Measurements from ENCODE around the gene RARG.
"Not testable (repeated sequence)": the region's sequence is repeated elsewhere in the genome, so short reads cannot be mapped to it uniquely, and the experiment has no call there.

DNA sequence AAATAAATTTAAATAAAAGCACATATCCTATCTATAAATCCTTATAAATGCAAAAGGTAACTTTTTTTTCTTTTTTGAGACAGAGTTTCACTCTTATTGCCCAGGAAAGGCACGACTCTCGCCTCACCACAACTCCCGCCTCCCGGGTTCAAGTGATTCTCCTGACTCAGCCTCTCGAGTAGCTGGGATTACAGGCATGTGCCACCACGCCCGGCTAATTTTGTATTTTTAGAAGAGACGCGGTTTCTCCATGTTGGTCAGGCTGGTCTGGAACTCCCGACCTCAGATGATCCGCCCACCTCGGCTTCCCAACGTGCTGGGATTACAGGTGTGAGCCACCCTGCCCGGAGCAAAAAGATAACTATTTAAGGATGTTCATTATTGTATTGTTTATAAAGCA lies 53.2 kb downstream of the RARG start:
- not testable (repeated sequence) for TF ChIP-seq EZH2 (IDR thresholded peaks at IDR 0.05); POLR2AphosphoS5 (IDR thresholded peaks at IDR 0.05; ENCODE audit: borderline replicate concordance, low read depth, low read length); FOXP2 (optimal IDR thresholded peaks at IDR 0.05; ENCODE audit: control extremely low read depth, extremely low read length, insufficient read depth)
